Spleen (tissue), 11 donors: ENCODE results near the gene TNRC18. TPM values are rescaled to one million over a fixed set of nuclear protein-coding genes. Genes with fewer than 3 reads are reported as not detected.

Experiments used
- DNase-seq: peaks from one replicate; pipeline ENCODE4 v3.0.0-alpha.2; 2020
- H3K27ac ChIP-seq, 8 donors: fragments of 200-600 bp; sonication (generic) in 7 of 8; 1 replicate in 4 of 8; 2 replicates in 4 of 8; pipeline versions ENCODE4 v1.5.0 to v1.8.0; 2016 to 2021; ENCODE audit warnings: inconsistent platforms in 4 of 8, mild to moderate bottlenecking in 4 of 8, moderate library complexity in 1 of 8
- H3K27me3 ChIP-seq, 7 donors: fragments of 200-600 bp; sonication (generic) in 6 of 7; replicated peaks in 1 of 7; 1 replicate in 4 of 7; 2 replicates in 3 of 7; pipeline versions ENCODE4 v1.5.0 to v1.8.0; 2016 to 2021; ENCODE audit warnings: inconsistent platforms in 3 of 7, mild to moderate bottlenecking in 1 of 7
- H3K36me3 ChIP-seq, 6 donors: fragments of 200-600 bp; sonication (generic) in 5 of 6; 1 replicate in 4 of 6; 2 replicates in 2 of 6; pipeline versions ENCODE4 v1.5.0 to v1.8.0; 2016 to 2021; ENCODE audit warnings: inconsistent platforms in 2 of 6
- H3K4me1 ChIP-seq, 6 donors: fragments of 200-600 bp; sonication (generic) in 5 of 6; 1 replicate in 3 of 6; 2 replicates in 3 of 6; pipeline versions ENCODE4 v1.5.0 to v1.8.0; 2016 to 2021; ENCODE audit warnings: inconsistent platforms in 3 of 6
- H3K4me3 ChIP-seq, 8 donors: fragments of 200-600 bp; sonication (generic) in 7 of 8; 1 replicate in 4 of 8; 2 replicates in 4 of 8; pipeline versions ENCODE4 v1.5.0 to v1.8.0; 2016 to 2021; ENCODE audit warnings: inconsistent platforms in 4 of 8, mild to moderate bottlenecking in 4 of 8, moderate library complexity in 2 of 8
- H3K9me3 ChIP-seq, 8 donors: fragments of 200-600 bp; sonication (generic) in 7 of 8; 1 replicate in 4 of 8; 2 replicates in 4 of 8; pipeline versions ENCODE4 v1.5.0 to v1.8.0; 2016 to 2021; ENCODE audit warnings: inconsistent platforms in 4 of 8
- CTCF ChIP-seq, 11 experiments: fragments of 200-600 bp in 7 of 11; fragments of 450-650 bp in 4 of 11; sonication (generic) in 4 of 11; IDR thresholded peaks in 8 of 11; conservative IDR thresholded peaks in 3 of 11; 1 replicate in 7 of 11; 2 replicates in 4 of 11; pipeline versions ENCODE4 v1.4.0 to v1.8.0; 2016 to 2021; ENCODE audit warnings: antibody characterized with exemption in 11 of 11, inconsistent platforms in 4 of 11, mild to moderate bottlenecking in 1 of 11
- POLR2A ChIP-seq, 3 donors: fragments of 450-650 bp; IDR thresholded peaks; one replicate each; pipeline ENCODE4 v1.5.1; 2017; ENCODE audit warnings: antibody characterized with exemption in 3 of 3, mild to moderate bottlenecking in 1 of 3
- POLR2AphosphoS5 ChIP-seq, 3 donors: sonication (generic); formaldehyde crosslinking; IDR thresholded peaks; one replicate each; pipeline ENCODE4 v1.5.1; 2017; ENCODE audit warnings: antibody characterized with exemption in 3 of 3
- WGBS, 5 donors: extraction: QIAGEN DNeasy Blood & Tissue Kit in 3 of 5; methylation state at CpG; one replicate each; pipeline versions ENCODE4 v1.1.5 to v1.1.7; 2013 to 2018; 5-methylcytosine and 5-hydroxymethylcytosine counted together
- intact Hi-C: fragments of 100-400 bp; cut with DNase I; formaldehyde crosslinking; loops from one replicate; pipeline ENCODE4 v1.15.0; 2023; ENCODE audit warnings: low total_unique reads
- polyA plus RNA-seq, 3 donors: library from polyadenylated mRNA; stranded (reverse); fragments of 200-250 nt; gene quantifications; one replicate each; pipeline ENCODE4 v1.2.1, GENCODE V29; 2013
- total RNA-seq, 7 donors: library from RNA; depleted of rRNA in 3 of 7; stranded (reverse); fragments of >200 nt in 3 of 7; fragmentation: NEBNext Ultra II Directional in 4 of 7; extraction: Animal tissue kit (Norgen Biotek cat#: 25700) in 4 of 7; gene quantifications; one replicate each; pipeline versions ENCODE4 v1.1.0 to v1.2.1, GENCODE V29; 2016 to 2021
- donor health status: healthy with polysubstance abuse.
- donor health status: DM: no; HTN: no; CAD: no; lungs with moderate emphysema.
- donor health status: DM: no; HTN: no; CAD: no.
- donor health status: Bipolar disorder and iron deficiency.
- donor health status: healthy.
- donor health status: DM: no; HTN: no; CAD: no.
- donor health status: DM: yes; HTN: yes; CAD: no.

Gene TNRC18
- total and polyA plus RNA-seq, 10 donors = 3.4 to 124 (median 71.0) TPM

- Histone ChIP-seq H3K36me3 (no peaks in the 10 kb centered on the region), H3K4me3 (no peak overlapping the region), H3K27me3 (peaks cover 0 to 14% (median 0%) of the 10 kb centered on the region in 7 donors), H3K27ac (no peak overlapping the region), H3K4me1 (peaks cover 0 to 24% (median 8%) of the 10 kb centered on the region in 6 donors), H3K9me3 (peaks cover 0 to 3% (median 0%) of the 10 kb centered on the region in 8 donors)
- 87 to 95% (median 91%) methylated on average over 8 of the region's 8 CpGs for WGBS, 5 donors
- no peak for DNase-seq
- no peak for TF ChIP-seq POLR2AphosphoS5 (IDR thresholded peaks at IDR 0.05)
- TF ChIP-seq POLR2A (IDR thresholded peaks at IDR 0.05) = no peak
- no peak for TF ChIP-seq CTCF (IDR thresholded peaks at IDR 0.05 in 8 of 11, conservative IDR thresholded peaks at IDR 0.05 in 3 of 11)
- intact Hi-C loops = no loop called here
Observed at GRCh38 chr7:5454485-5454884, 30.9 kb upstream of the TNRC18 start.

- DNase-seq = no peak
- no peak for TF ChIP-seq POLR2A (IDR thresholded peaks at IDR 0.05)
- no peak for TF ChIP-seq CTCF (IDR thresholded peaks at IDR 0.05 in 8 of 11, conservative IDR thresholded peaks at IDR 0.05 in 3 of 11)
- no peak for TF ChIP-seq POLR2AphosphoS5 (IDR thresholded peaks at IDR 0.05)
- H3K4me3 ChIP-seq = no peak overlapping the region
- intact Hi-C loops = no loop called here
- whole genome bisulfite sequencing, 5 donors = 61 to 95% (median 76%) methylated on average over 5 of the region's 5 CpGs
- H3K36me3 ChIP-seq = no peaks in the 10 kb centered on the region
- H3K9me3 ChIP-seq = peaks cover 0 to 3% (median 0%) of the 10 kb centered on the region in 8 donors
- no peak overlapping the region for H3K27ac ChIP-seq
- peaks cover 0 to 23% (median 8%) of the 10 kb centered on the region in 6 donors for H3K4me1 ChIP-seq
- H3K27me3 ChIP-seq = peaks cover 0 to 14% (median 0%) of the 10 kb centered on the region in 7 donors
Observed at GRCh38 chr7:5453566-5454075, 30.0 kb upstream of the TNRC18 start.

- Histone ChIP-seq H3K27me3 (peaks cover 0 to 14% (median 0%) of the 10 kb centered on the region in 7 donors), H3K4me3 (no peak overlapping the region), H3K36me3 (no peaks in the 10 kb centered on the region), H3K27ac (no peak overlapping the region), H3K9me3 (peaks cover 0 to 3% (median 0%) of the 10 kb centered on the region in 8 donors), H3K4me1 (peaks cover 0 to 17% (median 6%) of the 10 kb centered on the region in 6 donors)
- WGBS, 5 donors = 69 to 90% (median 75%) methylated on average over 14 of the region's 14 CpGs
- no peak for DNase-seq
- intact Hi-C loops = no loop called here
- no peak for TF ChIP-seq POLR2AphosphoS5 (IDR thresholded peaks at IDR 0.05)
- no peak for TF ChIP-seq CTCF (IDR thresholded peaks at IDR 0.05 in 8 of 11, conservative IDR thresholded peaks at IDR 0.05 in 3 of 11)
- TF ChIP-seq POLR2A (IDR thresholded peaks at IDR 0.05) = no peak
Observed at GRCh38 chr7:5452937-5453540, 29.4 kb upstream of the TNRC18 start.

- no peak for DNase-seq
- H3K9me3 ChIP-seq = peaks cover 0 to 3% (median 0%) of the 10 kb centered on the region in 8 donors
- intact Hi-C loops = no loop called here
Observed at GRCh38 chr7:5452470-5452899, 28.9 kb upstream of the TNRC18 start.

More at GRCh38 chr7:5452470-5452899, 28.9 kb upstream of the TNRC18 start:
- TF ChIP-seq POLR2A (IDR thresholded peaks at IDR 0.05) = no peak
- TF ChIP-seq POLR2AphosphoS5 (IDR thresholded peaks at IDR 0.05) = peak in 1 of 3 donors; percentile 6
- TF ChIP-seq CTCF (IDR thresholded peaks at IDR 0.05 in 8 of 11, conservative IDR thresholded peaks at IDR 0.05 in 3 of 11) = no peak
- Histone ChIP-seq H3K36me3 (no peaks in the 10 kb centered on the region), H3K27me3 (peaks cover 0 to 12% (median 0%) of the 10 kb centered on the region in 7 donors), H3K27ac (no peak overlapping the region), H3K4me1 (peaks cover 0 to 12% (median 3%) of the 10 kb centered on the region in 6 donors), H3K4me3 (no peak overlapping the region)
- 84 to 96% (median 88%) methylated on average over 12 of the region's 12 CpGs for WGBS, 5 donors
